HEK293 (cell line): Measurements from ENCODE around the gene FGFR2.
A peak's percentile ranks its signal among the peaks of the same experiment; 100 is the strongest.

Source experiments
- BCL11B ChIP-seq: fragments of 450-650 bp; formaldehyde crosslinking; IDR thresholded peaks from 2 replicates; pipeline ENCODE4 v1.5.1; 2016; ENCODE audit warnings: low read depth, missing biosample characterization, missing genetic modification characterization
- GFI1B ChIP-seq: fragments of 450-650 bp; formaldehyde crosslinking; IDR thresholded peaks from 2 replicates; pipeline ENCODE4 v1.5.1; 2016; ENCODE audit warnings: missing biosample characterization, missing genetic modification characterization
- HOXA7 ChIP-seq: sonication (generic); formaldehyde crosslinking; IDR thresholded peaks from 2 replicates; pipeline ENCODE4 v1.8.1; 2022; ENCODE audit warnings: missing genetic modification reagents, borderline replicate concordance
- KLF16 ChIP-seq: fragments of 450-650 bp; formaldehyde crosslinking; IDR thresholded peaks from 2 replicates; pipeline ENCODE4 v1.5.1; 2017; ENCODE audit warnings: missing biosample characterization, missing genetic modification characterization
- PRDM1 ChIP-seq: fragments of 450-650 bp; formaldehyde crosslinking; IDR thresholded peaks from 2 replicates; pipeline ENCODE4; 2016; ENCODE audit warnings: missing biosample characterization, missing genetic modification characterization
- REPIN1 ChIP-seq: fragments of 450-650 bp; formaldehyde crosslinking; IDR thresholded peaks from 2 replicates; pipeline ENCODE4 v1.5.1; 2017; ENCODE audit warnings: missing biosample characterization, missing genetic modification characterization, low read depth
- ZBTB48 ChIP-seq: fragments of 450-650 bp; formaldehyde crosslinking; IDR thresholded peaks from 2 replicates; pipeline ENCODE4 v1.5.1; 2016; ENCODE audit warnings: missing biosample characterization, missing genetic modification characterization
- ZBTB49 ChIP-seq: fragments of 450-650 bp; formaldehyde crosslinking; IDR thresholded peaks from 2 replicates; pipeline ENCODE4 v1.5.1; 2016; ENCODE audit warnings: missing biosample characterization, missing genetic modification characterization, low read depth
- ZBTB6 ChIP-seq: fragments of 450-650 bp; formaldehyde crosslinking; IDR thresholded peaks from 2 replicates; pipeline ENCODE4 v1.5.1; 2017; ENCODE audit warnings: missing biosample characterization, missing genetic modification characterization
- ZBTB7A ChIP-seq: fragments of 450-650 bp; formaldehyde crosslinking; IDR thresholded peaks from 2 replicates; pipeline ENCODE4 v1.5.1; 2016; ENCODE audit warnings: low read depth, missing biosample characterization, missing genetic modification characterization
- ZFP41 ChIP-seq: fragments of 450-650 bp; formaldehyde crosslinking; IDR thresholded peaks from 2 replicates; pipeline ENCODE4 v1.5.1; 2016; ENCODE audit warnings: missing biosample characterization, missing genetic modification characterization, borderline replicate concordance
- ZNF132 ChIP-seq: fragments of 450-650 bp; formaldehyde crosslinking; IDR thresholded peaks from 2 replicates; pipeline ENCODE4 v1.5.1; 2017; ENCODE audit warnings: missing biosample characterization, missing genetic modification characterization, borderline replicate concordance
- ZNF146 ChIP-seq: fragments of 450-650 bp; formaldehyde crosslinking; IDR thresholded peaks from 2 replicates; pipeline ENCODE4 v1.5.1; 2016; ENCODE audit warnings: missing biosample characterization, missing genetic modification characterization
- ZNF155 ChIP-seq: fragments of 450-650 bp; formaldehyde crosslinking; IDR thresholded peaks from 2 replicates; pipeline ENCODE4 v1.5.1; 2016; ENCODE audit warnings: missing biosample characterization, missing genetic modification characterization
- ZNF157 ChIP-seq: fragments of 450-650 bp; formaldehyde crosslinking; IDR thresholded peaks from 2 replicates; pipeline ENCODE4 v1.5.1; 2016; ENCODE audit warnings: missing biosample characterization, missing genetic modification characterization
- ZNF202 ChIP-seq: fragments of 450-650 bp; formaldehyde crosslinking; IDR thresholded peaks from 2 replicates; pipeline ENCODE4 v1.5.1; 2016; ENCODE audit warnings: missing biosample characterization, missing genetic modification characterization, borderline replicate concordance
- ZNF214 ChIP-seq: fragments of 450-650 bp; formaldehyde crosslinking; IDR thresholded peaks from 2 replicates; pipeline ENCODE4 v1.5.1; 2017; ENCODE audit warnings: missing biosample characterization, mild to moderate bottlenecking, missing genetic modification characterization, borderline replicate concordance
- ZNF239 ChIP-seq: fragments of 450-650 bp; formaldehyde crosslinking; IDR thresholded peaks from 2 replicates; pipeline ENCODE4 v1.5.1; 2016; ENCODE audit warnings: missing biosample characterization, missing genetic modification characterization
- ZNF37A ChIP-seq: fragments of 450-650 bp; IDR thresholded peaks from 2 replicates; pipeline ENCODE4 v1.5.1; 2018; ENCODE audit warnings: missing biosample characterization, missing genetic modification characterization
- ZNF416 ChIP-seq: fragments of 450-650 bp; formaldehyde crosslinking; IDR thresholded peaks from 2 replicates; pipeline ENCODE4 v1.5.1; 2016; ENCODE audit warnings: missing biosample characterization, missing genetic modification characterization
- ZNF449 ChIP-seq: fragments of 450-650 bp; formaldehyde crosslinking; IDR thresholded peaks from 2 replicates; pipeline ENCODE4 v1.5.1; 2017; ENCODE audit warnings: missing biosample characterization, mild to moderate bottlenecking, missing genetic modification characterization, moderate library complexity
- ZNF521 ChIP-seq: fragments of 450-650 bp; formaldehyde crosslinking; IDR thresholded peaks from 2 replicates; pipeline ENCODE4 v1.5.1; 2017; ENCODE audit warnings: missing biosample characterization, mild to moderate bottlenecking, missing genetic modification characterization
- ZNF585B ChIP-seq: fragments of 450-650 bp; formaldehyde crosslinking; IDR thresholded peaks from 2 replicates; pipeline ENCODE4 v1.5.1; 2016; ENCODE audit warnings: missing biosample characterization, missing genetic modification characterization
- ZNF624 ChIP-seq: fragments of 450-650 bp; formaldehyde crosslinking; IDR thresholded peaks from 2 replicates; pipeline ENCODE4 v1.5.1; 2017; ENCODE audit warnings: missing biosample characterization, missing genetic modification characterization
- TF ChIP-seq, protein P1 (sequence below): IDR thresholded peaks from 2 replicates; pipeline ENCODE4 v1.6.1; 2011; ENCODE audit warnings: mild to moderate bottlenecking, low read depth, low read length, borderline replicate concordance
- TF ChIP-seq, protein P2 (sequence below): fragments of 450-650 bp; formaldehyde crosslinking; IDR thresholded peaks from 2 replicates; pipeline ENCODE4 v1.5.1; 2016; ENCODE audit warnings: missing biosample characterization, missing genetic modification characterization
- TF ChIP-seq, protein P3 (sequence below): fragments of 450-650 bp; formaldehyde crosslinking; IDR thresholded peaks from 2 replicates; pipeline ENCODE4 v1.5.1; 2016; ENCODE audit warnings: missing biosample characterization, missing genetic modification characterization

The FGFR2 gene

DNA sequence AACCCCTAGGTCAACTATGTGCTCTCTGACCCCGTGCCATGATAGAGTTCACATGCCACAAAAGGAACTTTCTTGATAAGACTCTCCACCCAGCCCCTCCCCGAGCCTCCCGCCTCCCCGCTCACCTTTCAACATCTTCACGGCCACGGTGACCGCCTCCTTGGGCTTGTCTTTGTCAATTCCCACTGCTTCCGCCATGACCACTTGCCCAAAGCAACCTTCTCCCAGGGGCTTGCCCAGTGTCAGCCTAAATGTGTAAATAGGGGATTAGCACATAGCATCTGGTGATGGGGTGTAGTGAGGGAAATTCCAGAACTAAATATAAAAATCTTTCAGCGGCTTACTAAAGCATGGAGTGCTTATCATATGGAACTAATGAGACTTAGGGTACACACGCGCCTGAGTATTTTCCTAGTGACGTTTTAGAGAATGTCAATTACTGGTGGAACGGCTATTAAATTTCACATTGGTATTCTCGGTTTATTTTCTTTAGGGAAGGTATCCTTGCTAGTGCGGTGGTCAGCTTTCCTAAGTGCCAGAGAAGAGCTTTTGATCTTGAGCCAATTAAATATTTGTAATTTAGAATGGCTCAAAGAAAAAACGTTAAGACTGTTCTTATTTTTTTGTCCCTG lies 97.4 kb downstream of the FGFR2 start (continued):
- no peak for TF ChIP-seq ZBTB49 (tag by site-specific recombination)
- no peak for TF ChIP-seq ZFP41
- TF ChIP-seq, protein P1, sequence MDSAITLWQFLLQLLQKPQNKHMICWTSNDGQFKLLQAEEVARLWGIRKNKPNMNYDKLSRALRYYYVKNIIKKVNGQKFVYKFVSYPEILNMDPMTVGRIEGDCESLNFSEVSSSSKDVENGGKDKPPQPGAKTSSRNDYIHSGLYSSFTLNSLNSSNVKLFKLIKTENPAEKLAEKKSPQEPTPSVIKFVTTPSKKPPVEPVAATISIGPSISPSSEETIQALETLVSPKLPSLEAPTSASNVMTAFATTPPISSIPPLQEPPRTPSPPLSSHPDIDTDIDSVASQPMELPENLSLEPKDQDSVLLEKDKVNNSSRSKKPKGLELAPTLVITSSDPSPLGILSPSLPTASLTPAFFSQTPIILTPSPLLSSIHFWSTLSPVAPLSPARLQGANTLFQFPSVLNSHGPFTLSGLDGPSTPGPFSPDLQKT: no peak
- no peak for TF ChIP-seq KLF16
- no peak for TF ChIP-seq ZNF239 (tag by site-specific recombination)
- TF ChIP-seq HOXA7 (CRISPR knock-in tag): no peak
- TF ChIP-seq, protein P2, sequence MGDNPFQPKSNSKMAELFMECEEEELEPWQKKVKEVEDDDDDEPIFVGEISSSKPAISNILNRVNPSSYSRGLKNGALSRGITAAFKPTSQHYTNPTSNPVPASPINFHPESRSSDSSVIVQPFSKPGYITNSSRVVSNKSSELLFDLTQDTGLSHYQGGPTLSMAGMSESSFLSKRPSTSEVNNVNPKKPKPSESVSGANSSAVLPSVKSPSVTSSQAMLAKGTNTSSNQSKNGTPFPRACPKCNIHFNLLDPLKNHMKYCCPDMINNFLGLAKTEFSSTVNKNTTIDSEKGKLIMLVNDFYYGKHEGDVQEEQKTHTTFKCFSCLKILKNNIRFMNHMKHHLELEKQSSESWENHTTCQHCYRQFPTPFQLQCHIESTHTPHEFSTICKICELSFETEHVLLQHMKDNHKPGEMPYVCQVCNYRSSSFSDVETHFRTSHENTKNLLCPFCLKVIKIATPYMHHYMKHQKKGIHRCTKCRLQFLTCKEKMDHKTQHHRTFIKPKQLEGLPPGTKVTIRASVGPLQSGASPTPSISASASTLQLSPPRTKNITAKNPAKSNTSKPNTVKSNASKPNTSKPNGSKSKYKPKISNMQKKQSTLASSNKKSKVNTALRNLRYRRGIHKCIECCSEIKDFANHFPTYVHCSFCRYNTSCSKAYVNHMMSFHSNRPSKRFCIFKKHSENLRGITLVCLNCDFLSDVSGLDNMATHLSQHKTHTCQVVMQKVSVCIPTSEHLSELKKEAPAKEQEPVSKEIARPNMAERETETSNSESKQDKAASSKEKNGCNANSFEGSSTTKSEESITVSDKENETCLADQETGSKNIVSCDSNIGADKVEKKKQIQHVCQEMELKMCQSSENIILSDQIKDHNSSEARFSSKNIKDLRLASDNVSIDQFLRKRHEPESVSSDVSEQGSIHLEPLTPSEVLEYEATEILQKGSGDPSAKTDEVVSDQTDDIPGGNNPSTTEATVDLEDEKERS (tag by site-specific recombination): no peak
- TF ChIP-seq ZBTB7A (tag by site-specific recombination): no peak
- peak; percentile 90 for TF ChIP-seq GFI1B
- no peak for TF ChIP-seq PRDM1 (tag by site-specific recombination)
- TF ChIP-seq ZNF416: no peak
- no peak for TF ChIP-seq ZNF214 (tag by site-specific recombination)
- TF ChIP-seq REPIN1 (tag by site-specific recombination): no peak
- TF ChIP-seq ZBTB48: peak; percentile 34; the same call in 1 of the 2 replicates
- no peak for TF ChIP-seq ZNF202 (tag by site-specific recombination)
- TF ChIP-seq ZNF449: peak; percentile 42; the same call in 1 of the 2 replicates
- TF ChIP-seq ZNF37A: no peak
- TF ChIP-seq ZNF132 (tag by site-specific recombination): no peak
- TF ChIP-seq ZNF155 (tag by site-specific recombination): no peak
- TF ChIP-seq ZNF624 (tag by site-specific recombination): no peak
- 0 out of 2 replicates have a peak, but pooled peaks have one; percentile 19 for TF ChIP-seq BCL11B (tag by site-specific recombination)
- no peak for TF ChIP-seq ZNF157
- no peak for TF ChIP-seq ZNF521 (tag by site-specific recombination)
- no peak for TF ChIP-seq ZNF585B (tag by site-specific recombination)
- TF ChIP-seq, protein P3, sequence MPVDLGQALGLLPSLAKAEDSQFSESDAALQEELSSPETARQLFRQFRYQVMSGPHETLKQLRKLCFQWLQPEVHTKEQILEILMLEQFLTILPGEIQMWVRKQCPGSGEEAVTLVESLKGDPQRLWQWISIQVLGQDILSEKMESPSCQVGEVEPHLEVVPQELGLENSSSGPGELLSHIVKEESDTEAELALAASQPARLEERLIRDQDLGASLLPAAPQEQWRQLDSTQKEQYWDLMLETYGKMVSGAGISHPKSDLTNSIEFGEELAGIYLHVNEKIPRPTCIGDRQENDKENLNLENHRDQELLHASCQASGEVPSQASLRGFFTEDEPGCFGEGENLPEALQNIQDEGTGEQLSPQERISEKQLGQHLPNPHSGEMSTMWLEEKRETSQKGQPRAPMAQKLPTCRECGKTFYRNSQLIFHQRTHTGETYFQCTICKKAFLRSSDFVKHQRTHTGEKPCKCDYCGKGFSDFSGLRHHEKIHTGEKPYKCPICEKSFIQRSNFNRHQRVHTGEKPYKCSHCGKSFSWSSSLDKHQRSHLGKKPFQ (tag by site-specific recombination): peak; percentile 63
- no peak; the same call in 1 of the 2 replicates for TF ChIP-seq ZBTB6 (tag by site-specific recombination)
- 0 out of 2 replicates have a peak, but pooled peaks have one; percentile 4 for TF ChIP-seq ZNF146 (tag by site-specific recombination)
